ENCODE data around the gene C2CD3. TPM values are rescaled to one million over a fixed set of nuclear protein-coding genes. Genes with fewer than 3 reads are reported as not detected.
A peak's percentile ranks its signal among the peaks of the same experiment; 100 is the strongest.

The C2CD3 gene
- total and polyA plus RNA-seq, 9 of the 15 experiments (the other 6 are each of a cell fraction or from before 2014, with no cell fraction given) = 4.4 to 20.2 (median 15.4) TPM

DNA sequence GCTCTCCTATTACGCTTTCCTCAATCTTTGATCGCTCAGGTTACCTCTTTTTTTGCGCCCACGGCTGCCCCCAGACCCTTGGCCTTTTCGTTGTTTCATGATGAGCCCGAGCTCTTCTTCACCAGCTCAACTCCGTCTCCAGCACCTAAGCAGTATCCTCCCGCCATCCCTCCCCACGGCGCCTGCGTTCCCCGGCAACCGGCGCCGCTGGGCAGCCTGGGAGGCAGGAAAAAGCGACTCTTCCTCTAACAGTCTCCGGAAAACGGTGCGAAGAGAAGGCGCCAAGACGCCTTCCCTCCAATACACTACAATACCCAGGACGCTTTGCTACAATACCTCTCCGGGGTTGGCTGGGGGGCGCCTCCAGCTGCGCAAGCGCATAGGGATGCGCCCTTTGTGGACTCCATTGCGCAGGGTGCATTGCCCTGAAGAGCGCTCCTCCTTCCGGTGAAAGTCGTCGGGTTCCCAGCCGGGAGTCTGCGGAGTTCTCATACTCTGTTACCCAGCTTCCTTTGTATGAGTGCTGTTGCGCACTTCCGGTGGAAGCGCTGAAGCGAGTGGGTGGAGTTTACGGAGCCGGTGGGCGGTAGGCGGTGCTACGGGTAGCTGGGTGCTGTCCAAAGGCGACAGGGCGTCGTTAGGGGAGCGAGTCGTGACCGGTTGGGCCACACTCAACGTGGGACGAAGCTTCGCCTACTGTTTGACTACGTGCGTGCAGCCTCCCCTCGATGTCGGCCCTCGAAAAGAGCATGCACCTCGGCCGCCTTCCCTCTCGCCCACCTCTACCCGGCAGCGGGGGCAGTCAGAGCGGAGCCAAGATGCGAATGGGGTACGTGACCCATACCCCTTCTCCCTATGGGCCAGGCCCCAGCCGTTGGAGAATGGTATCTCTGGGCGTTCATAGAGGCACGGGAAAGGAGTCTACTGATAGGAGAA, at the start of gene C2CD3, which contains the start of gene PPME1 (continued):
- TF ChIP-seq SMAD4 (CRISPR knock-in tag; conservative IDR thresholded peaks at IDR 0.05) (peak; percentile 36; the same call in 1 of the 2 replicates), ZNF444 (CRISPR knock-in tag; IDR thresholded peaks at IDR 0.05) (no peak), DDX20 (tag; IDR thresholded peaks at IDR 0.05; ENCODE audit: low read depth) (no peak), TEAD4 (IDR thresholded peaks at IDR 0.05; ENCODE audit: low read length) (peak; percentile 21; the same call in 1 of the 2 replicates), TEAD4 (CRISPR knock-in tag; IDR thresholded peaks at IDR 0.05; ENCODE audit: borderline replicate concordance) (no peak), ZNF23 (CRISPR knock-in tag; IDR thresholded peaks at IDR 0.05) (no peak), POLR2H (tag; IDR thresholded peaks at IDR 0.05; ENCODE audit: low read depth) (peak; percentile 76), RBM17 (IDR thresholded peaks at IDR 0.05; ENCODE audit: borderline replicate concordance, low read depth, low read length) (no peak), ZNF24 (IDR thresholded peaks at IDR 0.05) (no peak; the same call in 1 of the 2 replicates), XRCC3 (IDR thresholded peaks at IDR 0.05) (no peak), PRPF4 (IDR thresholded peaks at IDR 0.05; ENCODE audit: insufficient read depth, low read depth, low read length, poor library complexity, severe bottlenecking) (no peak), HLTF (IDR thresholded peaks at IDR 0.05) (peak; percentile 30; the same call in 1 of the 2 replicates), SIRT6 (IDR thresholded peaks at IDR 0.05; ENCODE audit: low read depth, low read length) (no peak), IRF2 (CRISPR knock-in tag; IDR thresholded peaks at IDR 0.05) (no peak), HDAC2 (IDR thresholded peaks at IDR 0.05) (peak; percentile 72), TFE3 (CRISPR knock-in tag; IDR thresholded peaks at IDR 0.05) (no peak; the same call in 1 of the 2 replicates), ZZZ3 (IDR thresholded peaks at IDR 0.05) (no peak), SAFB (IDR thresholded peaks at IDR 0.05; ENCODE audit: borderline replicate concordance, low read depth, low read length) (no peak), ZKSCAN3 (CRISPR knock-in tag; IDR thresholded peaks at IDR 0.05) (no peak), ZNF175 (CRISPR knock-in tag; IDR thresholded peaks at IDR 0.05; ENCODE audit: low read depth) (peak; percentile 38; the same call in 1 of the 2 replicates)
- TF ChIP-seq, protein P1, sequence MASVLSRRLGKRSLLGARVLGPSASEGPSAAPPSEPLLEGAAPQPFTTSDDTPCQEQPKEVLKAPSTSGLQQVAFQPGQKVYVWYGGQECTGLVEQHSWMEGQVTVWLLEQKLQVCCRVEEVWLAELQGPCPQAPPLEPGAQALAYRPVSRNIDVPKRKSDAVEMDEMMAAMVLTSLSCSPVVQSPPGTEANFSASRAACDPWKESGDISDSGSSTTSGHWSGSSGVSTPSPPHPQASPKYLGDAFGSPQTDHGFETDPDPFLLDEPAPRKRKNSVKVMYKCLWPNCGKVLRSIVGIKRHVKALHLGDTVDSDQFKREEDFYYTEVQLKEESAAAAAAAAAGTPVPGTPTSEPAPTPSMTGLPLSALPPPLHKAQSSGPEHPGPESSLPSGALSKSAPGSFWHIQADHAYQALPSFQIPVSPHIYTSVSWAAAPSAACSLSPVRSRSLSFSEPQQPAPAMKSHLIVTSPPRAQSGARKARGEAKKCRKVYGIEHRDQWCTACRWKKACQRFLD (CRISPR knock-in tag; IDR thresholded peaks at IDR 0.05) = peak; percentile 54; the same call in 1 of the 2 replicates
- TF ChIP-seq, protein P2, sequence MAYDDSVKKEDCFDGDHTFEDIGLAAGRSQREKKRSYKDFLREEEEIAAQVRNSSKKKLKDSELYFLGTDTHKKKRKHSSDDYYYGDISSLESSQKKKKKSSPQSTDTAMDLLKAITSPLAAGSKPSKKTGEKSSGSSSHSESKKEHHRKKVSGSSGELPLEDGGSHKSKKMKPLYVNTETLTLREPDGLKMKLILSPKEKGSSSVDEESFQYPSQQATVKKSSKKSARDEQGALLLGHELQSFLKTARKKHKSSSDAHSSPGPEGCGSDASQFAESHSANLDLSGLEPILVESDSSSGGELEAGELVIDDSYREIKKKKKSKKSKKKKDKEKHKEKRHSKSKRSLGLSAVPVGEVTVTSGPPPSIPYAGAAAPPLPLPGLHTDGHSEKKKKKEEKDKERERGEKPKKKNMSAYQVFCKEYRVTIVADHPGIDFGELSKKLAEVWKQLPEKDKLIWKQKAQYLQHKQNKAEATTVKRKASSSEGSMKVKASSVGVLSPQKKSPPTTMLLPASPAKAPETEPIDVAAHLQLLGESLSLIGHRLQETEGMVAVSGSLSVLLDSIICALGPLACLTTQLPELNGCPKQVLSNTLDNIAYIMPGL (CRISPR knock-in tag; IDR thresholded peaks at IDR 0.05) = no peak
